GM12892 (cell line): ENCODE results near the gene GPA33.

Experiments
- POLR2A ChIP-seq: IDR thresholded peaks from 2 replicates; pipeline ENCODE4 v1.6.1; 2011; ENCODE audit warnings: low read depth, low read length, control low read depth
- POLR2AphosphoS5 ChIP-seq: IDR thresholded peaks from 2 replicates; pipeline ENCODE4 v1.6.1; 2011; ENCODE audit warnings: low read depth, low read length, control low read depth

DNA sequence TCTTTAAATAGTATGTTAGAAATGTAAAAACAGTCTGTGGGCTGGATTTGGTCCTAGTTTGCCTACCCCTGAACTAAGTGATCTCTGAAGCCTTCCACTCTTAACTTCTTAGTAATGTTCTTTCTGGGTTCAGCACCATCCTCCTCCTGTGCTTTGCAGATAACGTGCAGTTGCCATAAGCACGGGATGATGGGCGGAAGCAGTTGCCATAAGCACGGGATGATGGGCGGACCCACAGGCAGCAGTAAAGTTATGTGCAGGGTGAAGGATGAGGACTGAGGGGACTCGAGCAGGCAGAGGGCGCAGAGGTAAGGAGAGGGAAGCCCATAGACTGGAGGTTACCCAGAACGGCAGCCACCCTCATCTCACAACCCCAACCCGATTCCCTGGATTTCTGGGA lies 25.6 kb downstream of the GPA33 start:
- TF ChIP-seq POLR2AphosphoS5 (no peak), POLR2A (no peak)
